Esophagus (tissue), 2 donors: Measurements from ENCODE around the gene HES1. TPM values are rescaled to one million over a fixed set of nuclear protein-coding genes. Genes with fewer than 3 reads are reported as not detected.

Experiments used
- H3K27ac ChIP-seq, 2 donors: one replicate each; pipeline ENCODE4 v1.5.1; 2013; ENCODE audit warnings: low read depth in 2 of 2, mild to moderate bottlenecking in 2 of 2, inconsistent platforms in 1 of 2, low read length in 1 of 2, moderate library complexity in 1 of 2
- H3K27me3 ChIP-seq, 2 donors: one replicate each; pipeline ENCODE4 v1.6.1; 2013; ENCODE audit warnings: low read length in 2 of 2, control low read depth in 1 of 2, mild to moderate bottlenecking in 1 of 2; ENCODE audit not compliant: insufficient read depth in 2 of 2, control insufficient read depth in 1 of 2
- H3K36me3 ChIP-seq, 2 donors: one replicate each; pipeline ENCODE4 v1.6.1; 2013; ENCODE audit warnings: low read length in 1 of 2; ENCODE audit not compliant: control insufficient read depth in 2 of 2, insufficient read depth in 2 of 2
- H3K4me1 ChIP-seq, 2 donors: one replicate each; pipeline ENCODE4 v1.6.1; 2013; ENCODE audit warnings: low read length in 1 of 2; ENCODE audit not compliant: control insufficient read depth in 2 of 2, insufficient read depth in 2 of 2
- H3K4me3 ChIP-seq, 2 donors: one replicate each; pipeline ENCODE4 v1.5.1; 2013; ENCODE audit warnings: low read length in 2 of 2, mild to moderate bottlenecking in 2 of 2, low read depth in 1 of 2, moderate library complexity in 1 of 2
- H3K9me3 ChIP-seq, 2 donors: one replicate each; pipeline ENCODE4 v1.6.1; 2013; ENCODE audit warnings: mild to moderate bottlenecking in 2 of 2, low read depth in 1 of 2, low read length in 1 of 2, moderate library complexity in 1 of 2; ENCODE audit not compliant: control insufficient read depth in 2 of 2, insufficient read depth in 1 of 2
- WGBS, 2 donors: extraction: QIAGEN DNeasy Blood & Tissue Kit; methylation state at CpG; one replicate each; pipeline ENCODE4 v1.1.7; 2013; 5-methylcytosine and 5-hydroxymethylcytosine counted together
- polyA plus RNA-seq, 2 donors: library from polyadenylated mRNA; stranded (reverse); fragments of 200-250 nt; gene quantifications; one replicate each; pipeline ENCODE4 v1.2.3, GENCODE V29; 2013
- donor health status: healthy with polysubstance abuse.
- donor health status: Bipolar disorder and iron deficiency.

The HES1 gene
- polyA plus RNA-seq, 2 donors, result 68.9 to 78.3 TPM

GRCh38 chr3:194101592-194102432 lies 34.1 kb upstream of the HES1 start:
- Histone ChIP-seq H3K27ac (no peak overlapping the region), H3K4me3 (no peak overlapping the region), H3K4me1 (peaks cover 0 to 7% of the 10 kb centered on the region in 2 donors), H3K27me3 (peaks cover 0 to 3% of the 10 kb centered on the region in 2 donors), H3K36me3 (no peaks in the 10 kb centered on the region), H3K9me3 (no peaks in the 10 kb centered on the region)
- WGBS, 2 donors, result 76 to 89% methylated on average over 7 of the region's 7 CpGs

- H3K36me3 ChIP-seq, result no peaks in the 10 kb centered on the region
- WGBS, 2 donors, result 66 to 84% methylated on average over 5 of the region's 5 CpGs
- peaks cover 0 to 3% of the 10 kb centered on the region in 2 donors for H3K27me3 ChIP-seq
- H3K4me3 ChIP-seq, result no peak overlapping the region
- no peaks in the 10 kb centered on the region for H3K9me3 ChIP-seq
- no peak overlapping the region for H3K27ac ChIP-seq
- peaks cover 0 to 3% of the 10 kb centered on the region in 2 donors for H3K4me1 ChIP-seq
Measured at GRCh38 chr3:194102436-194102835, 33.5 kb upstream of the HES1 start.

GRCh38 chr3:194103505-194103904 lies 32.4 kb upstream of the HES1 start:
- Histone ChIP-seq H3K27ac (no peak overlapping the region), H3K9me3 (no peaks in the 10 kb centered on the region), H3K4me3 (no peak overlapping the region), H3K27me3 (peaks cover 0 to 3% of the 10 kb centered on the region in 2 donors), H3K4me1 (peaks cover 0 to 3% of the 10 kb centered on the region in 2 donors), H3K36me3 (no peaks in the 10 kb centered on the region)
- WGBS, 2 donors, result 78 to 80% methylated on average over 7 of the region's 7 CpGs

- no peaks in the 10 kb centered on the region for H3K36me3 ChIP-seq
- H3K27ac ChIP-seq, result no peak overlapping the region
- H3K4me3 ChIP-seq, result no peak overlapping the region
- H3K27me3 ChIP-seq, result peaks cover 0 to 3% of the 10 kb centered on the region in 2 donors
- 75 to 82% methylated on average over 12 of the region's 12 CpGs for WGBS, 2 donors
- peaks cover 0 to 3% of the 10 kb centered on the region in 2 donors for H3K4me1 ChIP-seq
- H3K9me3 ChIP-seq, result no peaks in the 10 kb centered on the region
Measured at GRCh38 chr3:194103983-194104751, 31.8 kb upstream of the HES1 start.

GRCh38 chr3:194105292-194105691 lies 30.7 kb upstream of the HES1 start:
- 86 to 90% methylated on average over 9 of the region's 9 CpGs for WGBS, 2 donors

GRCh38 chr3:194107107-194107506 lies 28.8 kb upstream of the HES1 start:
- Histone ChIP-seq H3K4me1 (no peaks in the 10 kb centered on the region), H3K27me3 (peaks cover 0 to 3% of the 10 kb centered on the region in 2 donors), H3K4me3 (no peak overlapping the region), H3K36me3 (no peaks in the 10 kb centered on the region), H3K9me3 (no peaks in the 10 kb centered on the region), H3K27ac (no peak overlapping the region)
- 85 to 90% methylated on average over 1 of the region's 1 CpG for WGBS, 2 donors

More at GRCh38 chr3:194105292-194105691, 30.7 kb upstream of the HES1 start:
- Histone ChIP-seq H3K9me3 (no peaks in the 10 kb centered on the region), H3K4me1 (peaks cover 0 to 3% of the 10 kb centered on the region in 2 donors), H3K4me3 (no peak overlapping the region), H3K27me3 (peaks cover 0 to 3% of the 10 kb centered on the region in 2 donors), H3K27ac (no peak overlapping the region), H3K36me3 (no peaks in the 10 kb centered on the region)

GRCh38 chr3:194109192-194109863 lies 26.6 kb upstream of the HES1 start:
- no peak overlapping the region for H3K4me3 ChIP-seq
- H3K9me3 ChIP-seq, result no peaks in the 10 kb centered on the region
- 79 to 85% methylated on average over 3 of the region's 3 CpGs for WGBS, 2 donors

GRCh38 chr3:194110483-194110882 lies 25.5 kb upstream of the HES1 start:
- Histone ChIP-seq H3K9me3 (no peaks in the 10 kb centered on the region), H3K27ac (no peak overlapping the region), H3K4me1 (no peaks in the 10 kb centered on the region)

More at GRCh38 chr3:194109192-194109863, 26.6 kb upstream of the HES1 start:
- H3K27me3 ChIP-seq, result peaks cover 0 to 3% of the 10 kb centered on the region in 2 donors
- H3K27ac ChIP-seq, result no peak overlapping the region
- no peaks in the 10 kb centered on the region for H3K36me3 ChIP-seq
- H3K4me1 ChIP-seq, result no peaks in the 10 kb centered on the region

GRCh38 chr3:194111336-194111735 lies 24.6 kb upstream of the HES1 start:
- H3K36me3 ChIP-seq, result no peaks in the 10 kb centered on the region
- no peaks in the 10 kb centered on the region for H3K9me3 ChIP-seq
- peaks cover 0 to under 1% of the 10 kb centered on the region in 2 donors for H3K27me3 ChIP-seq
- 70 to 89% methylated on average over 4 of the region's 4 CpGs for WGBS, 2 donors
- H3K4me3 ChIP-seq, result no peak overlapping the region
- no peak overlapping the region for H3K27ac ChIP-seq
- no peaks in the 10 kb centered on the region for H3K4me1 ChIP-seq

More at GRCh38 chr3:194110483-194110882, 25.5 kb upstream of the HES1 start:
- Histone ChIP-seq H3K4me3 (no peak overlapping the region), H3K27me3 (peaks cover 0 to 3% of the 10 kb centered on the region in 2 donors), H3K36me3 (no peaks in the 10 kb centered on the region)
- 72 to 87% methylated on average over 8 of the region's 9 CpGs for WGBS, 2 donors
